GM18502 (cell line): ENCODE results near the gene ACSM2A.
"Not testable (repeated sequence)": the region's sequence is repeated elsewhere in the genome, so short reads cannot be mapped to it uniquely, and the experiment has no call there.

ENCODE experiments used
- ATAC-seq: cut with Tn5 transposase; IDR thresholded peaks from one replicate; pipeline ENCODE4 v1.9.1; 2021; ENCODE audit warnings: mild to moderate bottlenecking; ENCODE audit not compliant: unreplicated experiment, poor library complexity

Gene ACSM2A

DNA sequence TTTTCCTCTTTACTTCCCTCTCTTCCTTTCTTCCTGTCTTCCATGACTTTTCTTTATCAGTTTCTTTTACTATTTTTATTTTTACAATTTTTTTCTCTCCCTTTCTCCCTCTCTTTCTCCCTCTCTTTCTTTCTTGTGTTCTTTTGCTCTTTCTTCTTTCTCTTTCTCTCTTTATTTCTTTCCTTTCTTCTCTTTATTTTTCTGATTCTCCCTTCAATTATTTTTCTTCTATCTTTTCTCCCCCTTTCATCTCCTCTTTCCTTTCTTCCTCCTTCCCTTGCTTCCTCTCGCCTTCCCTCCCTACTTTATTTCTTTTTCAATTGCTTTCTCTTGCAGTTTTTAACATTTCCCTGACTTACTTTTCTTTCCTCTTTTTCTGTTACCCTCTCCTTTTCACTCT is 85.3 kb downstream of the ACSM2A start:
- ATAC-seq: not testable (repeated sequence)
